DND-41 (cell line): ENCODE measurements around the gene NPEPL1.

Experiments
- ATAC-seq: fragments of 200-7000 bp; cut with Tn5 transposase; 3 replicates; pipeline ENCODE4 v1.9.1; 2021; ENCODE audit warnings: low read depth; ENCODE audit not compliant: insufficient read depth
- DNase-seq: peaks from one replicate; pipeline ENCODE4 v3.0.0-alpha.2; 2020
- H2AFZ ChIP-seq: 2 replicates; pipeline ENCODE4 v1.6.0; 2012; ENCODE audit warnings: low read depth, low read length
- H3K27ac ChIP-seq: 2 replicates; pipeline ENCODE4 v1.5.1; 2012; ENCODE audit warnings: low read length, inconsistent platforms
- H3K27me3 ChIP-seq: fragments of 200-600 bp; sonication (generic); 2 replicates; pipeline ENCODE4 v1.6.0; 2012; ENCODE audit warnings: low read length, mild to moderate bottlenecking, inconsistent platforms; ENCODE audit not compliant: insufficient read depth, poor library complexity
- H3K36me3 ChIP-seq: 2 replicates; pipeline ENCODE4 v1.5.1; 2012; ENCODE audit warnings: low read length, inconsistent platforms; ENCODE audit not compliant: insufficient read depth
- H3K4me1 ChIP-seq: 2 replicates; pipeline ENCODE4 v1.5.1; 2012; ENCODE audit warnings: mild to moderate bottlenecking, low read length; ENCODE audit not compliant: insufficient read depth
- H3K4me2 ChIP-seq: 2 replicates; pipeline ENCODE4 v1.6.0; 2012; ENCODE audit warnings: mild to moderate bottlenecking, moderate library complexity, low read length, inconsistent platforms; ENCODE audit not compliant: insufficient read depth
- H3K4me3 ChIP-seq, 2 experiments: fragments of 200-600 bp in 1 of 2; shearing (Covaris generic) in 1 of 2; 2 replicates each; pipeline ENCODE4 v1.5.1; 2012 to 2016; ENCODE audit warnings: inconsistent platforms in 2 of 2, low read length in 2 of 2, mild to moderate bottlenecking in 2 of 2, low read depth in 1 of 2, moderate library complexity in 1 of 2
- H3K79me2 ChIP-seq: 2 replicates; pipeline ENCODE4 v1.6.0; 2012; ENCODE audit warnings: low read length, inconsistent platforms; ENCODE audit not compliant: insufficient read depth
- H3K9ac ChIP-seq: 2 replicates; pipeline ENCODE4 v1.6.0; 2012; ENCODE audit warnings: low read depth, mild to moderate bottlenecking, inconsistent platforms, low read length, moderate library complexity
- H3K9me3 ChIP-seq: 2 replicates; pipeline ENCODE4 v1.5.1; 2012; ENCODE audit warnings: low read length, moderate library complexity, mild to moderate bottlenecking, inconsistent platforms; ENCODE audit not compliant: insufficient read depth, severe bottlenecking
- H4K20me1 ChIP-seq: 2 replicates; pipeline ENCODE4 v1.6.0; 2012; ENCODE audit warnings: low read length; ENCODE audit not compliant: insufficient read depth
- CTCF ChIP-seq: IDR thresholded peaks from 2 replicates; pipeline ENCODE4 v1.5.1; 2012; ENCODE audit warnings: borderline replicate concordance, low read length, moderate library complexity, mild to moderate bottlenecking; ENCODE audit not compliant: poor library complexity, severe bottlenecking; ENCODE audit errors: extremely low read depth
- EZH2 ChIP-seq: IDR thresholded peaks from 3 replicates; pipeline ENCODE4 v1.6.1; 2012; ENCODE audit warnings: borderline replicate concordance, low read depth, mild to moderate bottlenecking, moderate library complexity, low read length, inconsistent platforms; ENCODE audit not compliant: severe bottlenecking

NPEPL1 gene

GRCh38 chr20:58695084-58695722, 2.6 kb downstream of the NPEPL1 start:
- no peaks in the 10 kb centered on the region; the same call in 1 of the 2 replicates for H4K20me1 ChIP-seq
- TF ChIP-seq EZH2: no peak
- no peak for TF ChIP-seq CTCF
- H3K4me1 ChIP-seq: peaks cover 28% of the 10 kb centered on the region
- H3K27ac ChIP-seq: 0 out of 2 replicates have a peak overlapping the region, but pooled peaks have one; percentile 3
- H3K27me3 ChIP-seq: no peaks in the 10 kb centered on the region
- peaks cover 21% of the 10 kb centered on the region for H3K79me2 ChIP-seq
- DNase-seq: peak; percentile 3
- no peak overlapping the region for H3K9ac ChIP-seq
- H3K4me3 ChIP-seq: peak overlapping the region in 1 of 2 experiments; percentile 72; a peak in 1 of 4 replicates
- H3K36me3 ChIP-seq: peaks cover 57% of the 10 kb centered on the region
- H3K4me2 ChIP-seq: peak overlapping the region; percentile 83
- no peaks in the 10 kb centered on the region for H3K9me3 ChIP-seq
- ATAC-seq: no peak
- H2AFZ ChIP-seq: no peak overlapping the region

GRCh38 chr20:58695895-58696375, 3.3 kb downstream of the NPEPL1 start:
- H3K4me3 ChIP-seq: no peak overlapping the region
- no peaks in the 10 kb centered on the region for H3K27me3 ChIP-seq
- ATAC-seq (no peak), DNase-seq (peak; percentile 4)
- no peak overlapping the region for H3K4me2 ChIP-seq
- peaks cover 21% of the 10 kb centered on the region for H3K79me2 ChIP-seq
- H3K9me3 ChIP-seq: no peaks in the 10 kb centered on the region
- peaks cover 28% of the 10 kb centered on the region for H3K4me1 ChIP-seq
- no peak overlapping the region for H2AFZ ChIP-seq
- H3K36me3 ChIP-seq: peaks cover 64% of the 10 kb centered on the region
- TF ChIP-seq EZH2: no peak
- no peak for TF ChIP-seq CTCF
- H3K27ac ChIP-seq: no peak overlapping the region
- H4K20me1 ChIP-seq: no peaks in the 10 kb centered on the region; the same call in 1 of the 2 replicates
- no peak overlapping the region for H3K9ac ChIP-seq

- no peaks in the 10 kb centered on the region; the same call in 1 of the 2 replicates for H4K20me1 ChIP-seq
- peak; percentile 6 for DNase-seq
- no peak overlapping the region for H3K4me2 ChIP-seq
- H3K79me2 ChIP-seq: peaks cover 21% of the 10 kb centered on the region
- H2AFZ ChIP-seq: no peak overlapping the region
- peaks cover 66% of the 10 kb centered on the region for H3K36me3 ChIP-seq
- ATAC-seq: no peak
- H3K4me3 ChIP-seq: no peak overlapping the region
- peaks cover 28% of the 10 kb centered on the region for H3K4me1 ChIP-seq
- TF ChIP-seq EZH2: no peak
- H3K9me3 ChIP-seq: no peaks in the 10 kb centered on the region
- H3K9ac ChIP-seq: no peak overlapping the region
- H3K27ac ChIP-seq: peak overlapping the region; percentile 16; the same call in 1 of the 2 replicates
- no peaks in the 10 kb centered on the region for H3K27me3 ChIP-seq
These were observed 3.9 kb downstream of the NPEPL1 start for GRCh38 chr20:58696411-58696961.

GRCh38 chr20:58697201-58697866, 4.7 kb downstream of the NPEPL1 start:
- H3K27me3 ChIP-seq: no peaks in the 10 kb centered on the region
- ATAC-seq (no peak), DNase-seq (peak; percentile 9)
- no peaks in the 10 kb centered on the region for H3K9me3 ChIP-seq
- no peak for TF ChIP-seq CTCF
- no peak for TF ChIP-seq EZH2
- peaks cover 21% of the 10 kb centered on the region for H3K79me2 ChIP-seq
- H3K4me3 ChIP-seq: no peak overlapping the region
- H3K27ac ChIP-seq: no peak overlapping the region
- peaks cover 2% of the 10 kb centered on the region; the same call in 1 of the 2 replicates for H4K20me1 ChIP-seq
- peaks cover 75% of the 10 kb centered on the region for H3K36me3 ChIP-seq
- no peak overlapping the region for H3K9ac ChIP-seq
- no peak overlapping the region for H2AFZ ChIP-seq
- no peak overlapping the region for H3K4me2 ChIP-seq
- peaks cover 22% of the 10 kb centered on the region for H3K4me1 ChIP-seq
